Measurements from ENCODE around the gene TAP1.

GRCh38 chr6:32799740-32800139, 53.8 kb downstream of the TAP1 start:
- TF ChIP-seq SP2 (IDR thresholded peaks at IDR 0.05; ENCODE audit: low read length), result no peak
- no peak for TF ChIP-seq CTCF (IDR thresholded peaks at IDR 0.05; ENCODE audit: control extremely low read depth in 1 of 3, insufficient read depth in 1 of 3, low read depth in 1 of 3, low read length in 3 of 3)
- no peak for TF ChIP-seq CREB1 (IDR thresholded peaks at IDR 0.05)
- TF ChIP-seq POLR2AphosphoS5 (IDR thresholded peaks at IDR 0.05; ENCODE audit: low read depth, low read length), result no peak
- TF ChIP-seq SIN3A (conservative IDR thresholded peaks at IDR 0.05 in 1 of 2, IDR thresholded peaks at IDR 0.05 in 1 of 2; ENCODE audit: low read depth in 1 of 2, low read length in 2 of 2), result no peak
- TF ChIP-seq RAD21 (IDR thresholded peaks at IDR 0.05 in 1 of 2, conservative IDR thresholded peaks at IDR 0.05 in 1 of 2; ENCODE audit: low read depth in 2 of 2, low read length in 2 of 2), result no peak
- TF ChIP-seq HDAC2 (IDR thresholded peaks at IDR 0.05; ENCODE audit: borderline replicate concordance in 1 of 2, low read depth in 2 of 2, low read length in 2 of 2), result no peak
- TF ChIP-seq ZNF274 (IDR thresholded peaks at IDR 0.05; ENCODE audit: borderline replicate concordance, extremely low read depth, low read length), result no peak
- TF ChIP-seq EZH2 (IDR thresholded peaks at IDR 0.05; ENCODE audit: low read depth, low read length, severe bottlenecking), result no peak
- TF ChIP-seq TAF1 (IDR thresholded peaks at IDR 0.05; ENCODE audit: low read depth, low read length), result no peak
- no peak for TF ChIP-seq YY1 (IDR thresholded peaks at IDR 0.05; ENCODE audit: low read depth, low read length)
- TF ChIP-seq ATF3 (IDR thresholded peaks at IDR 0.05; ENCODE audit: insufficient read depth, low read depth, low read length), result no peak
- TF ChIP-seq EP300 (IDR thresholded peaks at IDR 0.05; ENCODE audit: borderline replicate concordance in 1 of 2, low read depth in 2 of 2, low read length in 2 of 2), result no peak

All from H1 (cell line).